LNCaP clone FGC (cell line): Measurements from ENCODE around the gene ZC3H18.

Experiments
- DNase-seq: peaks from one replicate; pipeline ENCODE4 v3.0.0-alpha.2; 2011; ENCODE audit warnings: low read depth
- H3K4me3 ChIP-seq: 2 replicates; pipeline ENCODE4 v1.5.1; 2011; ENCODE audit warnings: mild to moderate bottlenecking, low read depth, low read length, control low read depth
- TF ChIP-seq, protein P1 (sequence below): IDR thresholded peaks from 2 replicates; pipeline ENCODE4 v1.5.1; 2012; ENCODE audit warnings: mild to moderate bottlenecking; ENCODE audit not compliant: control insufficient read depth, insufficient read depth; ENCODE audit errors: extremely low read depth

Gene ZC3H18

DNA sequence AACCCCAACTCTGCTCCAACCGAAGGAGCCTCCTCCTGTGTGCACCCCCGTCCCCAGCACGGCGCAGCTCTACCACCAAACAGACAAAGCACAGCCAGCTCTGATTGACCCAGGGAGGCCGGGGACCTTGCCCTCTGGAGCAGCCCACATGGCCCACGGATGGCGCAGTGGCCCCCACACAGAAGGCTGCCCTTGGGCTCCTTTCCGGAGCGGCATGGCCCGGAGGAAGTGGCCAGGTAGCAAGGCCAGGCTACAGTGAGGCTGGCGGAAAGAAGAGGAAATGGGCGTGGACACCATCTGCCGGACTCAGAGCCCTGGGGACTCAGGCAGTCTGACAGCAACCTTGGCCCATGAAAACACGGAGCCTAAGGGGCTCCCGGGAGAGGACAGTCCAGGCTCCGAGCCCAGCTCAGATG, 19.9 kb upstream of the ZC3H18 start:
- DNase-seq: no peak
- no peak overlapping the region for H3K4me3 ChIP-seq
- TF ChIP-seq, protein P1, sequence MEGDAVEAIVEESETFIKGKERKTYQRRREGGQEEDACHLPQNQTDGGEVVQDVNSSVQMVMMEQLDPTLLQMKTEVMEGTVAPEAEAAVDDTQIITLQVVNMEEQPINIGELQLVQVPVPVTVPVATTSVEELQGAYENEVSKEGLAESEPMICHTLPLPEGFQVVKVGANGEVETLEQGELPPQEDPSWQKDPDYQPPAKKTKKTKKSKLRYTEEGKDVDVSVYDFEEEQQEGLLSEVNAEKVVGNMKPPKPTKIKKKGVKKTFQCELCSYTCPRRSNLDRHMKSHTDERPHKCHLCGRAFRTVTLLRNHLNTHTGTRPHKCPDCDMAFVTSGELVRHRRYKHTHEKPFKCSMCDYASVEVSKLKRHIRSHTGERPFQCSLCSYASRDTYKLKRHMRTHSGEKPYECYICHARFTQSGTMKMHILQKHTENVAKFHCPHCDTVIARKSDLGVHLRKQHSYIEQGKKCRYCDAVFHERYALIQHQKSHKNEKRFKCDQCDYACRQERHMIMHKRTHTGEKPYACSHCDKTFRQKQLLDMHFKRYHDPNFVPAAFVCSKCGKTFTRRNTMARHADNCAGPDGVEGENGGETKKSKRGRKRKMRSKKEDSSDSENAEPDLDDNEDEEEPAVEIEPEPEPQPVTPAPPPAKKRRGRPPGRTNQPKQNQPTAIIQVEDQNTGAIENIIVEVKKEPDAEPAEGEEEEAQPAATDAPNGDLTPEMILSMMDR: no peak

DNA sequence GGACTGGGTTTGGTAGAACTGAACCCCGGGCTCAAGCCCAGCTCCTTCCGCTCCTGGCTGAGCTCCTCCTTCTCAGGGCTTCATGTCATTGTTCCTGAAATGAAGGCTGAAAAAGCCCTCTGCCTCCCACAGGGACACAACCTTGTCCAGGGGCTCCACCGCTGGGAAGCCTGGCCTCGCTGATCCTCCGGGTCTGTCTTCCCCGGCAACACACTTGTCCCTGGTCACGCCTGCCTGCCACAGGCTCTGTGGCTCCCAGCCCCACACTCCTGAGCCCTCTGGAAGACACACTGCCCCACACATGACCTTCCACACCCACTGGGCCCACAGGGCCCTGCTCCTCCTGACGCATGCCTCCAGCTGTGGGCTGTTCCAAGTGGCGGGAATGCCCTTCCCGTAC, 18.0 kb upstream of the ZC3H18 start:
- TF ChIP-seq, protein P1: no peak
- no peak for DNase-seq
- H3K4me3 ChIP-seq: no peak overlapping the region

DNA sequence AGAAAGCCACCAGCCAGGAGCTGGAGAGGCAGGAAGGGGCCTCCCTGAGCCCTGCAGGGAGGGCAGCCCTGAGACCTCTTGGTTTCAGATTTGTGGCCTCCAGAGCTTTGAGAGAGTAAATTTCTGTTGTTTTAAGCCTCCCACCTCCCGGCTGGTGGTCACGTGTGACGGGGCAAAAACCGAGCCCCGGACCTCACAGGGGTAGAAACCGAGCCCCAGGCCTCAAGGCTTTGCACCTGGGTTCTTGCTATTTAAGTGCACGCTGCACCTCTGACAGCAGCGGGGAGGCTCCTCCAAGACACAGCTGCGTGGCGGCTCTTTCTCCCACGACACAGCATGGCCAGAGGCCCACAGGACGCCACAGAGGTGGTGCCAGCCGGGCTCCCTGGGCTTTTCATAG, 17.4 kb upstream of the ZC3H18 start:
- no peak for DNase-seq
- TF ChIP-seq, protein P1: no peak
- H3K4me3 ChIP-seq: no peak overlapping the region

DNA sequence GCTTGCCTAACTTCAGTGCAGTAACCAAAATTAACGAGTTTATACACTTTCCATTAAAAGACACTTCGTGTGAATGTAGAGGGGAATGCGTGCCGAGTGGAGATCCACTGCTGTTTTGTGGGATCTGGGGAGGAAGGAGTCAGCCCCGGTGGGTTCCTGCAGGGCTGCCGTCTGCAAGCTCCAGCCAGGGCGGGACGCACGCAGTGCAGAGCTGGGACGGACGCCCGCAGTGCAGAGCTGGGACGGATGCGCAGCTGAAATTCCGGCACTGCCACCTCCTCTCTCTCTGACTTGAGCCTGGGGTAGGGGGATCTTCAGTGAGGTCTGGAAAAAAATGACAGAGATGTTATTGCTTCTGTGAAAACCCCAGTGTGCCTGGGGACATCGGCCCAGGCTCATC, 16.5 kb upstream of the ZC3H18 start:
- TF ChIP-seq, protein P1: no peak
- H3K4me3 ChIP-seq: no peak overlapping the region
- no peak for DNase-seq

DNA sequence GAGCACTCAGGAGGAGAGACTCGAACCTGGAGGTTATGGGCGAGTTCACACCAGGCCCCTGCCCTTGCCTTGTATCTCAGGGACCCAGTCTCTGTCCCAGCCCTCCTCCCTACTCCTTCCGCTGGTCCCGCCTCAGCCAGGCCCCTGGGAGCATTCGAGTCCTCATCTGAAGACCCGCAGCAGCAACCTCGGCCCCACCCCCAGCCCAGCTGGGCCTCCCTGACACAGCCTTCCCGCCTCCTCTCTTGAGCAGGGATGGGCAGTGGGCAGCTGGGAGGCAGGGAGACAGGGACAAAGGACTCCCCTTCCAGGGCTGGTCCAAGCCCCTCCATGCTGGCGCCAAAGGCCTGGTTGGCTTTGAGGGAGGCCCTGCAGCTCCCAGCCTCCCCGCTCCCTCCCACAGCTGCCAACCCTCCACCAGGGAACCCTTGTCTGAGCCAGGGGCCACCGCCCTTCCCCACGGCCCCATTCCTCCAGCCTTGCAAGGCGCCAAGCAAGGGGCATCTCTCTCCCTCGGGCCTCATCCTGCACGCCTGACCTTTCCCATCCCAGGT, 15.4 kb upstream of the ZC3H18 start:
- no peak overlapping the region for H3K4me3 ChIP-seq
- TF ChIP-seq, protein P1: no peak
- no peak for DNase-seq

DNA sequence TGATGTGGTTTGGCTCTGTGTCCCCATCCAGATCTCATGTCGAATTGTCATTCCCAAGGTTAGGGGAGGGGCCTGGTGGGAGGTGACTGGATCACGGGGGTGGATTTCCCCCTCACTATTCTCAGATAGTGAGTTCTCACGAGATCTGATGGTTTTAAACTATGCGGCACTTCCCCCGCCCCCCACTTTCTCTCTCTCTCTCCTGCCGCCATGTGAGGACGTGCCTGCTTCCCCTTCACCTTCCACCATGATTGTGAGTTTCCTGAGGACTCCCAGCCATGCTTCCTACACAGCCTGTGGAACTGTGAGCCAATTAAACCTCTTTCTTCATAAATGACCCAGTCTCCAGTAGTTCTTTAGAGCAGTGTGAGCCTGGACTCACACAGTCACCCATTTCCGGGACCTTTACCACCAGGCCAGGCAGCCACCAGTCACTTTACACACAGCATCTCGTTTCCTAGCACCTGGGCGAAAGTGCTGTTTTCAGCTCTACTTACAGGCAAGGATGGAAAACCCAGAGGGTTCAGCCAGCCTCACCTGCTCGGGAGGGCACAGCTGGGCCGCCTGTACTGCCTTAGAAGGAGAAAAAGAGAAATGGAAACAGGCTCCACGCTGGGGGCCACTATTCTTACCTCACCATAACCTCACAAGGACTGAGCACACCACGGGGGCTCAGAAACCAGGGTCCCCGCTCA, 13.8 kb upstream of the ZC3H18 start:
- DNase-seq: no peak
- no peak overlapping the region for H3K4me3 ChIP-seq
- TF ChIP-seq, protein P1: no peak
